ENCODE data around the gene PARN.

PARN gene

DNA sequence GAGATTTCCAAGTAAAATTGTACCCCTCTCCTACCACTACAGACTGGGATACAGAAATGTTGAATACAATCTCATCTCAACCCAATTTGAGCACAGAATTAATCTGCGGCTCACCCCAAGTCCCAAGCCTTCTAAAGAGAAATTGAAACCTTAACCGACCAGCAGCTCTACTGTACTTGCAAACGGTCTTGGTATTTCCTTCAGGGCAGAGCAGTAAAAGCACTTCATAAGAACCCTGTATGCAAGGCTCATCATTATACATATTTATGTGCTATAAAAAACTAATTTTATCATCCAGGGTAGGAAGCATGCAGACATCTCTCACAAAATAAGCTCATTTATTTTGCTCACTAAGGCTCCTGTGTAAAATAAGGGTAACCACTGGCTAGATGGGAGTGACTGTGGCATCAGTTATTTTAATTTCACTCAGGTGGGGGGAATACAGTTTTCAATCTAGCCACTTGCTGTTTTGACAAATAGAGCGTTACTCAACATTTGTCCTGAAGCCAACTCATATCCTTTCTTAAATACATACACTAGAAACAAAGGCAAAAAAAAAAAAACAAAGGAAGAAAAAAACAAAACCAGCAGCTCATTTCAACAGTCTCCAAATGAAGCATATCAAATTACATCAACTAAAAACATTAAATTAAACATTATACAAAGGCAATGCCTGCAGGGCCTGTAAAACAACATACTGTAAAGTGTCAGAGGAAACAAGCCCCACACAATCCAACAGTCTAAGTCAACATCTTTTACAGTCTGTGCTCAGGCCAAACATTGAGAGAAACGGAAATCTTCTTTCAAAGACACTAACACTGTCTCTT is 65.0 kb downstream of the PARN start:
- peak; percentile 70 for DNase-seq
- TF ChIP-seq EZH2 (optimal IDR thresholded peaks at IDR 0.05; ENCODE audit: low read depth, low read length) (no peak), EZH2phosphoT487 (IDR thresholded peaks at IDR 0.05; ENCODE audit: low read length) (no peak)
- TF ChIP-seq, protein P1, sequence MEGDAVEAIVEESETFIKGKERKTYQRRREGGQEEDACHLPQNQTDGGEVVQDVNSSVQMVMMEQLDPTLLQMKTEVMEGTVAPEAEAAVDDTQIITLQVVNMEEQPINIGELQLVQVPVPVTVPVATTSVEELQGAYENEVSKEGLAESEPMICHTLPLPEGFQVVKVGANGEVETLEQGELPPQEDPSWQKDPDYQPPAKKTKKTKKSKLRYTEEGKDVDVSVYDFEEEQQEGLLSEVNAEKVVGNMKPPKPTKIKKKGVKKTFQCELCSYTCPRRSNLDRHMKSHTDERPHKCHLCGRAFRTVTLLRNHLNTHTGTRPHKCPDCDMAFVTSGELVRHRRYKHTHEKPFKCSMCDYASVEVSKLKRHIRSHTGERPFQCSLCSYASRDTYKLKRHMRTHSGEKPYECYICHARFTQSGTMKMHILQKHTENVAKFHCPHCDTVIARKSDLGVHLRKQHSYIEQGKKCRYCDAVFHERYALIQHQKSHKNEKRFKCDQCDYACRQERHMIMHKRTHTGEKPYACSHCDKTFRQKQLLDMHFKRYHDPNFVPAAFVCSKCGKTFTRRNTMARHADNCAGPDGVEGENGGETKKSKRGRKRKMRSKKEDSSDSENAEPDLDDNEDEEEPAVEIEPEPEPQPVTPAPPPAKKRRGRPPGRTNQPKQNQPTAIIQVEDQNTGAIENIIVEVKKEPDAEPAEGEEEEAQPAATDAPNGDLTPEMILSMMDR (IDR thresholded peaks at IDR 0.05; ENCODE audit: low read length) = no peak
- peak overlapping the region; percentile 37; the same call in 1 of the 2 replicates for H3K9ac ChIP-seq (ENCODE audit: low read length)
- H3K27ac ChIP-seq (ENCODE audit: low read length) = peak overlapping the region; percentile 50; the same call in 1 of the 2 replicates
- no peaks in the 10 kb centered on the region for H3K9me3 ChIP-seq (replicated peaks; ENCODE audit: insufficient read depth, low read length)
- no peaks in the 10 kb centered on the region for H3K9me2 ChIP-seq (replicated peaks; ENCODE audit: insufficient read depth, low read length)
- 0 out of 2 replicates have a peak, but pooled peaks cover 6% of the 10 kb centered on the region for H3F3A ChIP-seq (ENCODE audit: insufficient read depth, low read length)
- no peaks in the 10 kb centered on the region for H3K27me3 ChIP-seq (replicated peaks; ENCODE audit: insufficient read depth, low read length)
- no peaks in the 10 kb centered on the region for H3K79me2 ChIP-seq (ENCODE audit: low read length)
- H2AFZ ChIP-seq (ENCODE audit: low read length) = 0 out of 2 replicates have a peak overlapping the region, but pooled peaks have one; percentile 46
- H3K4me1 ChIP-seq (ENCODE audit: low read length) = peaks cover 13% of the 10 kb centered on the region; the same call in 1 of the 2 replicates
- H3K4me2 ChIP-seq (ENCODE audit: low read depth, low read length) = peak overlapping the region; percentile 45
- no peaks in the 10 kb centered on the region for H3K36me3 ChIP-seq (replicated peaks; ENCODE audit: insufficient read depth, low read length)
- H4K20me1 ChIP-seq (ENCODE audit: insufficient read depth, low read length) = no peaks in the 10 kb centered on the region
- peak overlapping the region; percentile 49 for H3K4me3 ChIP-seq (ENCODE audit: low read length)

DNA sequence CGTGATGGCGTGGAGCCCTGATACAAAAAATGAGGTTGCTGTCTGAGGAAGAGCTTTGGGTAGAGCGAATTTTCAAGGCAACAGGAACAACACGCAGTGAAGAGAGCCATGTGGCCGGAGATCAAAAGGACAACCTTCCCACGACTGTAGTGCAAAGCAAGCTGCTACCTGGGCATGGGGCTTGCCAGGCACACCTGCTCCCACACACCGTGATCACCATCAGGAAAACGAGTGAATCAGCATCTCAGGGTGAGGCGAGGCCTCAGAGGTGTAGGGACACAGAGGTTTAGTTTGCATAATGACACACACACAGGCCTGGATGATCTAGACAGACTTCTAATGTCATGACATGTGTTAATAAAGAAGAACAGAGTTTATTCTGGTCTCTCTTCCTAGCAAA is 65.7 kb downstream of the PARN start:
- H3K9ac ChIP-seq (ENCODE audit: low read length) = peak overlapping the region; percentile 37; the same call in 1 of the 2 replicates
- H3K79me2 ChIP-seq (ENCODE audit: low read length) = no peaks in the 10 kb centered on the region
- TF ChIP-seq EZH2 (optimal IDR thresholded peaks at IDR 0.05; ENCODE audit: low read depth, low read length) = no peak
- TF ChIP-seq, protein P1 (IDR thresholded peaks at IDR 0.05; ENCODE audit: low read length) = no peak
- no peak for TF ChIP-seq EZH2phosphoT487 (IDR thresholded peaks at IDR 0.05; ENCODE audit: low read length)
- peak overlapping the region; percentile 46; the same call in 1 of the 2 replicates for H2AFZ ChIP-seq (ENCODE audit: low read length)
- no peaks in the 10 kb centered on the region for H3K36me3 ChIP-seq (replicated peaks; ENCODE audit: insufficient read depth, low read length)
- H4K20me1 ChIP-seq (ENCODE audit: insufficient read depth, low read length) = no peaks in the 10 kb centered on the region
- peak overlapping the region; percentile 45; the same call in 1 of the 2 replicates for H3K4me2 ChIP-seq (ENCODE audit: low read depth, low read length)
- peaks cover 13% of the 10 kb centered on the region; the same call in 1 of the 2 replicates for H3K4me1 ChIP-seq (ENCODE audit: low read length)
- H3F3A ChIP-seq (ENCODE audit: insufficient read depth, low read length) = 0 out of 2 replicates have a peak, but pooled peaks cover 6% of the 10 kb centered on the region
- DNase-seq = peak; percentile 24
- peak overlapping the region; percentile 50; the same call in 1 of the 2 replicates for H3K27ac ChIP-seq (ENCODE audit: low read length)
- no peaks in the 10 kb centered on the region for H3K27me3 ChIP-seq (replicated peaks; ENCODE audit: insufficient read depth, low read length)
- H3K4me3 ChIP-seq (ENCODE audit: low read length) = peak overlapping the region; percentile 49
- H3K9me2 ChIP-seq (replicated peaks; ENCODE audit: insufficient read depth, low read length) = no peaks in the 10 kb centered on the region
- no peaks in the 10 kb centered on the region for H3K9me3 ChIP-seq (replicated peaks; ENCODE audit: insufficient read depth, low read length)

DNA sequence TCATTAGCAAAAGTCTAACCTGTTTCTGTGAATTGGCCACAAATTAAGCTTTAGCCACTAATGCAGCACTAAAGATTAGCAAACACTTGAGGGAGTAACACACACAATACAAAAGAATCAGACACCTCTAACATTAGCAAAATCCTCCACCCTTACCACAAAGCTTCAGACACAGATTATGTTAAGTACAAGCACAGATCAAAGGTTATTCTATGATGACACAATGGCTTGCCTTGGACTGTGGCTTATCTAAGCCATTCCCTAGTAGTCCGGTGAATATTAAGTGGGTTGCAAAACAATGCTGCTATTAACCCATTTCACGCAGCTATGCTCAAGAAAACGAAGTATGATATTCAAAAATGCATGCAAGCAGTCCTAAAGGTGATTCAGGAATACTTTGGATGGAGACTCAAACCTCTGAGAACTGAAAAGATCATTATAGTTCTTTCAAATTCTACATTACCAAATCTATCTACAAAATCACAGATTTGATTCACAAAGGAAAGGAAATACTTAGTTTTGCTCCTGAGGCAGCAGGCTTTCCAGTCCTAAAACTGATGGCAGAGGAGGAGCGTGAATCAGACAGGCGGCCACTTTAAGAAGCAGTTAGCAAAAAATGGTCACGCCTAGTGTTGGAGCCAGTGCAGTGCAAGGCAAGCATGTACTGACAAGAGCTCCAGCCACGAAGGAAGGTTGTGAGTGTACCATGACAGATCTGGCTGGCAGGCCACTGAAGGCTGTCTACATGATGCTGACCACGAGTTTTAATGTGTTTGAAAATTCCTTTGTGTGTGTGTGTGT is 67.2 kb downstream of the PARN start:
- Histone ChIP-seq H3F3A (ENCODE audit: insufficient read depth, low read length) (0 out of 2 replicates have a peak, but pooled peaks cover 6% of the 10 kb centered on the region), H3K4me3 (ENCODE audit: low read length) (no peak overlapping the region), H3K9me3 (replicated peaks; ENCODE audit: insufficient read depth, low read length) (no peaks in the 10 kb centered on the region), H3K27me3 (replicated peaks; ENCODE audit: insufficient read depth, low read length) (no peaks in the 10 kb centered on the region), H2AFZ (ENCODE audit: low read length) (no peak overlapping the region), H3K36me3 (replicated peaks; ENCODE audit: insufficient read depth, low read length) (no peaks in the 10 kb centered on the region), H3K4me2 (ENCODE audit: low read depth, low read length) (no peak overlapping the region), H3K27ac (ENCODE audit: low read length) (no peak overlapping the region), H3K79me2 (ENCODE audit: low read length) (no peaks in the 10 kb centered on the region), H3K9ac (ENCODE audit: low read length) (no peak overlapping the region), H4K20me1 (ENCODE audit: insufficient read depth, low read length) (no peaks in the 10 kb centered on the region), H3K4me1 (ENCODE audit: low read length) (peaks cover 13% of the 10 kb centered on the region; the same call in 1 of the 2 replicates), H3K9me2 (replicated peaks; ENCODE audit: insufficient read depth, low read length) (no peaks in the 10 kb centered on the region)
- DNase-seq = no peak
- TF ChIP-seq, protein P1 (IDR thresholded peaks at IDR 0.05; ENCODE audit: low read length) = no peak
- no peak for TF ChIP-seq EZH2 (optimal IDR thresholded peaks at IDR 0.05; ENCODE audit: low read depth, low read length)
- TF ChIP-seq EZH2phosphoT487 (IDR thresholded peaks at IDR 0.05; ENCODE audit: low read length) = no peak

Data from MM.1S (cell line).